HepG2 (cell line): Measurements from ENCODE around the gene SLC17A9. TPM values are rescaled to one million over a fixed set of nuclear protein-coding genes. Genes with fewer than 3 reads are reported as not detected.

Source experiments
- ATAC-seq: fragments of 200-7000 bp; cut with Tn5 transposase; 3 replicates; pipeline ENCODE4 v1.9.1; 2020; ENCODE audit warnings: mild to moderate bottlenecking, moderate library complexity
- BruUV-seq: library from RNA; stranded (reverse); fragments of 400-500 nt; replicated peaks from 2 replicates; lab custom pipeline; 2021; lab: Mats Ljungman, UMichigan
- CTCF ChIA-PET: fragments of 300-600 bp; formaldehyde crosslinking; extraction: SDS; loops from one replicate; lab custom pipeline; 2021; ENCODE audit warnings: low total read pairs, inconsistent platforms, low intra/inter-chr PET ratio; lab: Yijun Ruan, JAX
- POLR2A ChIA-PET: fragments of 350-600 bp; sonication (Branson Sonifier 250); formaldehyde crosslinking; loops from one replicate; lab custom pipeline; 2020; ENCODE audit warnings: antibody characterized with exemption, inconsistent platforms; lab: Yijun Ruan, JAX
- DNase-seq: peaks from one replicate; pipeline ENCODE4 v3.0.0-alpha.2; 2015; ENCODE audit warnings: low spot score
- FAIRE-seq: peaks from 3 replicates; lab custom pipeline; 2011; peaks lifted over from hg19 to GRCh38; lab: Jason Lieb, UNC
- H2AFZ ChIP-seq: one replicate; pipeline ENCODE4 v1.6.1; 2011; ENCODE audit warnings: low read length, inconsistent platforms
- H3K27ac ChIP-seq: fragments of 300-600 bp; 3 replicates; pipeline ENCODE4 v1.8.0; 2011; ENCODE audit warnings: mixed run types, mild to moderate bottlenecking, mixed read lengths, low read length, inconsistent platforms; ENCODE audit not compliant: insufficient read depth; ENCODE audit errors: extremely low read length
- H3K27me3 ChIP-seq, 2 experiments: fragments of 200-600 bp in 1 of 2; 2 replicates in 1 of 2; 3 replicates in 1 of 2; pipeline versions ENCODE4 v1.6.0 to v1.8.0; 2011; ENCODE audit warnings: low read length in 2 of 2, mild to moderate bottlenecking in 2 of 2, moderate library complexity in 2 of 2, inconsistent platforms in 1 of 2; ENCODE audit not compliant: insufficient read depth in 2 of 2, control insufficient read depth in 1 of 2
- H3K36me3 ChIP-seq, 2 experiments: fragments of 200-600 bp in 1 of 2; replicated peaks in 1 of 2; 2 replicates in 1 of 2; 3 replicates in 1 of 2; pipeline versions ENCODE4 v1.5.1 to v1.8.0; 2011; ENCODE audit warnings: low read length in 2 of 2, inconsistent platforms in 1 of 2; ENCODE audit not compliant: insufficient read depth in 2 of 2, control insufficient read depth in 1 of 2
- H3K4me1 ChIP-seq: 2 replicates; pipeline ENCODE4 v1.5.1; 2012; ENCODE audit warnings: low read length, inconsistent platforms; ENCODE audit not compliant: insufficient read depth
- H3K4me2 ChIP-seq: 2 replicates; pipeline ENCODE4 v1.6.0; 2011; ENCODE audit warnings: low read depth, low read length, inconsistent platforms
- H3K4me3 ChIP-seq, 3 experiments: fragments of 200-600 bp in 1 of 3; sonication (generic), shearing (Covaris generic) in 1 of 3; replicated peaks in 1 of 3; 2 replicates each; pipeline ENCODE4 v1.5.1; 2011 to 2016; ENCODE audit warnings: low read length in 3 of 3, inconsistent platforms in 2 of 3, low read depth in 2 of 3, mild to moderate bottlenecking in 2 of 3, control low read depth in 1 of 3, mixed read lengths in 1 of 3; ENCODE audit not compliant: insufficient read depth in 1 of 3
- H3K79me2 ChIP-seq: one replicate; pipeline ENCODE4 v1.6.1; 2011; ENCODE audit warnings: low read length, inconsistent platforms; ENCODE audit not compliant: insufficient read depth
- H3K9ac ChIP-seq: 2 replicates; pipeline ENCODE4 v1.6.0; 2011; ENCODE audit warnings: mild to moderate bottlenecking, low read depth, low read length, inconsistent platforms; ENCODE audit not compliant: insufficient read depth
- H3K9me3 ChIP-seq: 2 replicates; pipeline ENCODE4 v1.5.1; 2012; ENCODE audit warnings: mild to moderate bottlenecking, low read length
- H4K20me1 ChIP-seq: 2 replicates; pipeline ENCODE4 v1.6.0; 2011; ENCODE audit warnings: inconsistent platforms, mild to moderate bottlenecking, low read length, moderate library complexity; ENCODE audit not compliant: insufficient read depth
- CEBPB ChIP-seq: IDR thresholded peaks from 2 replicates; pipeline ENCODE4 v1.6.1; 2011; ENCODE audit warnings: low read depth, low read length, improper control_type of control experiment, borderline replicate concordance
- FOXJ3 ChIP-seq: sonication (generic); formaldehyde crosslinking; IDR thresholded peaks from 2 replicates; pipeline ENCODE4 v1.4.0; 2020; ENCODE audit warnings: missing genetic modification reagents, mild to moderate bottlenecking, borderline replicate concordance
- HNRNPLL ChIP-seq: fragments of 200-400 bp; formaldehyde crosslinking; IDR thresholded peaks from 2 replicates; pipeline ENCODE4 v1.6.1; 2017; ENCODE audit warnings: mild to moderate bottlenecking, low read depth, low read length; ENCODE audit not compliant: poor library complexity, severe bottlenecking
- JUNB ChIP-seq: sonication (generic); formaldehyde crosslinking; IDR thresholded peaks from 2 replicates; pipeline ENCODE4 v1.8.0; 2022; ENCODE audit warnings: missing genetic modification reagents, mild to moderate bottlenecking, borderline replicate concordance
- PHF20 ChIP-seq: sonication (generic); formaldehyde crosslinking; IDR thresholded peaks from 2 replicates; pipeline ENCODE4 v1.5.0; 2020; ENCODE audit warnings: mild to moderate bottlenecking, missing genetic modification reagents
- RBM22 ChIP-seq: fragments of 200-400 bp; formaldehyde crosslinking; optimal IDR thresholded peaks from 2 replicates; pipeline ENCODE3; 2017; ENCODE audit warnings: mild to moderate bottlenecking, low read length, moderate library complexity
- RELA ChIP-seq: sonication (generic); formaldehyde crosslinking; IDR thresholded peaks from 2 replicates; pipeline ENCODE4 v1.4.0; 2020; ENCODE audit warnings: missing genetic modification reagents
- TRIM24 ChIP-seq: sonication (generic); formaldehyde crosslinking; IDR thresholded peaks from 2 replicates; pipeline ENCODE4 v1.8.0; 2022; ENCODE audit warnings: mild to moderate bottlenecking, missing genetic modification reagents
- ZNF274 ChIP-seq: sonication (generic); formaldehyde crosslinking; IDR thresholded peaks from 2 replicates; pipeline ENCODE4 v1.5.1; 2020; ENCODE audit warnings: mild to moderate bottlenecking, missing genetic modification reagents
- WGBS: methylation state at CpG from one replicate; pipeline ENCODE4 v1.1.6; 2017; ENCODE audit warnings: low lambda C conversion rate; 5-methylcytosine and 5-hydroxymethylcytosine counted together
- in situ Hi-C: cut with HindIII; loops from 2 replicates; pipeline ENCODE4 v1.10.0; 2017; ENCODE audit warnings: low pct_unique_long_range_greater_than_20kb; ENCODE audit not compliant: extremely low pct_ligation_motif_present
- intact Hi-C: fragments of 100-400 bp; cut with micrococcal nuclease; formaldehyde crosslinking; loops from one replicate; pipeline ENCODE4 v1.10.0; 2022; ENCODE audit not compliant: unreplicated experiment
- polyA plus RNA-seq, 8 experiments: library from polyadenylated mRNA; depleted of rRNA in 3 of 8; stranded (reverse) in 7 of 8; unstranded in 1 of 8; fragments of >200 nt; fragmentation: Illumina TruSeq in 4 of 8; extraction: Trizol in 4 of 8; gene quantifications; 2 replicates each; pipeline versions ENCODE4 v1.2.1 to v1.2.3, GENCODE V29; 2011 to 2016; ENCODE audit warnings: low read depth in 4 of 8, missing spikeins in 1 of 8, mixed read lengths in 1 of 8; ENCODE audit not compliant: insufficient read depth in 1 of 8
- total RNA-seq, 5 experiments: library from RNA; depleted of rRNA; stranded (reverse); fragments of >200 nt; fragmentation: Illumina TruSeq; extraction: Trizol; gene quantifications; 2 replicates each; pipeline ENCODE4 v1.2.3, GENCODE V29; 2016; ENCODE audit warnings: low read depth in 1 of 5
- TF ChIP-seq, protein P1 (sequence below): sonication (generic); formaldehyde crosslinking; IDR thresholded peaks from 2 replicates; pipeline ENCODE4 v1.4.0; 2020; ENCODE audit warnings: missing genetic modification reagents, borderline replicate concordance
- TF ChIP-seq, protein P2 (sequence below): sonication (generic); formaldehyde crosslinking; IDR thresholded peaks from 2 replicates; pipeline ENCODE4 v1.8.1; 2023; ENCODE audit warnings: mild to moderate bottlenecking, moderate library complexity, missing genetic modification reagents
- TF ChIP-seq, protein P3 (sequence below): sonication (generic); formaldehyde crosslinking; conservative IDR thresholded peaks from 2 replicates; pipeline ENCODE4 v1.8.0; 2022; ENCODE audit warnings: missing genetic modification reagents
- TF ChIP-seq, protein P4 (sequence below): sonication (generic); formaldehyde crosslinking; IDR thresholded peaks from 2 replicates; pipeline ENCODE4 v1.5.1; 2020; ENCODE audit warnings: mild to moderate bottlenecking, missing genetic modification reagents, moderate library complexity

The SLC17A9 gene
- total and polyA plus RNA-seq, 2 of the 13 experiments (the other 11 are each of a cell fraction or from before 2014, with no cell fraction given): 110 to 191 TPM

DNA sequence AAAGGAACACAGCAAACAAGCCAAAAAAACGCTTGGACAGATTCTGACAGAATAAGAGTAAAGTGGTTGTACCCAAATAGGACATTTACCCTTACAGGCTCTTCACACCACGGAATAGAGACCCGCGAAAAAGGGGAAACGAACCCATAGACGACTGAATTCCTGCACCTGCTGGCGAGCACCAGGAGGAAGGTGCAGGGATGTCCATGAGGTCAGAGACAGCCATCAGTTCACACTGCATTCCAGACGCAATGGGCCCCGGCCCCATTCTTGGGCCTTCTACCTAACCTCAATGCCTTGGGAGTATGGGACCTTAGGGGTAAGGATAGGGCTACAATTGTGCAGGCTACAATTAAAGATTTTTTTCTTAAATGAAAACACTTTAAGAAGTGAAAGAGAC lies 21.0 kb upstream of the SLC17A9 start (continued):
- TF ChIP-seq, protein P1, sequence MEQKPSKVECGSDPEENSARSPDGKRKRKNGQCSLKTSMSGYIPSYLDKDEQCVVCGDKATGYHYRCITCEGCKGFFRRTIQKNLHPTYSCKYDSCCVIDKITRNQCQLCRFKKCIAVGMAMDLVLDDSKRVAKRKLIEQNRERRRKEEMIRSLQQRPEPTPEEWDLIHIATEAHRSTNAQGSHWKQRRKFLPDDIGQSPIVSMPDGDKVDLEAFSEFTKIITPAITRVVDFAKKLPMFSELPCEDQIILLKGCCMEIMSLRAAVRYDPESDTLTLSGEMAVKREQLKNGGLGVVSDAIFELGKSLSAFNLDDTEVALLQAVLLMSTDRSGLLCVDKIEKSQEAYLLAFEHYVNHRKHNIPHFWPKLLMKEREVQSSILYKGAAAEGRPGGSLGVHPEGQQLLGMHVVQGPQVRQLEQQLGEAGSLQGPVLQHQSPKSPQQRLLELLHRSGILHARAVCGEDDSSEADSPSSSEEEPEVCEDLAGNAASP (CRISPR knock-in tag): peak; percentile 29; the same call in 1 of the 2 replicates
- no peak for TF ChIP-seq FOXJ3 (CRISPR knock-in tag)
- no peak for TF ChIP-seq TRIM24
- no peak for TF ChIP-seq RELA (CRISPR knock-in tag)
- TF ChIP-seq, protein P2, sequence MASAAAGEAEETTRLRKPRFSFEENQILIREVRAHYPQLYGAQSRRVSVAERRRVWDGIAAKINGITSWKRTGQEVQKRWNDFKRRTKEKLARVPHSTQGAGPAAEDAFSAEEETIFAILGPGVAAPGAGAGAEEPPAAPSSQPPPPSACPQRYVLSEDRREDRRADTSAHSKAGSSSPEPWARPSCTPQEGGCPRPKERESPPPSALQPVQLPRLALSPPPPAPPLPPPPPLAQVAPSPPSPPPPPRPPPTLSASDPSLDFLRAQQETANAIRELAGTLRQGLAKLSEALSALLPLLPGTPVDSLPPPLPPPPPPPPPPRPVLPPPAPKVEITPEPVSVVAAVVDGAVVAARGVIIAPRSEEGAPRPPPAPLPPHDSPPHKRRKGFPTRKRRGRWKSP: no peak
- peak; percentile 48 for TF ChIP-seq RBM22
- TF ChIP-seq HNRNPLL: no peak
- TF ChIP-seq CEBPB: no peak
- TF ChIP-seq ZNF274: no peak

DNA sequence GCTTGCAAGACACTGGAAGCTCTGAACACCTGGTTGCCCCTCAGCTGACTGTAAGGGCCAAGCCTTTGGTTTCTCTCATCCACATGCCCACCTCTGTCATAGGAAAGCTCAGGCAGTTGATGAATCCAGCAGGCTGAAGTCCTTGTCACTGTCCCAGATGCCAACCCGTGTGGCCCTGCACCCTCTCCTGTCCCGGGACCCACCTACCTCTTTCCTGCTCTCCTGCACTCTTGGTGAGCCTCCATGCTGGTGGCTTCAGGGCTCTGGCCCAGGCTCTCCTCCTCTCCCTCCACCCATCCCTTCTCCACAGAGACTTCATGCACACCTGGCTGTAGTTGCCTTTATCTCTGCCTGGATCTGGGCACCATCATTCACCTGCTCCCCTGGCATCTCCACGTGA lies 18.5 kb upstream of the SLC17A9 start:
- ChIA-PET POLR2A (interaction anchor here (0.8 to 7.5 kb wide), 4 partner anchors 18 to 62 kb away, joined by 3 to 205 read pairs (median 6); partner anchors contain the start of gene SLC17A9), CTCF (no interaction called here)
- Histone ChIP-seq H3K4me3 (no peak overlapping the region), H2AFZ (no peak overlapping the region), H3K9me3 (no peaks in the 10 kb centered on the region), H3K79me2 (peaks cover 95% of the 10 kb centered on the region), H3K27ac (no peak overlapping the region), H3K27me3 (no peaks in the 10 kb centered on the region; a peak in 1 of 5 replicates), H3K4me2 (peak overlapping the region; percentile 19; the same call in 1 of the 2 replicates), H4K20me1 (peaks cover 65% of the 10 kb centered on the region), H3K36me3 (peaks cover 16 to 28% of the 10 kb centered on the region in 2 experiments), H3K9ac (peak overlapping the region; percentile 18; the same call in 1 of the 2 replicates), H3K4me1 (peaks cover 73% of the 10 kb centered on the region)
- WGBS: 84% methylated on average over 3 of the region's 3 CpGs
- intact Hi-C loops: no loop called here
- no TSS peak for BruUV-seq
- FAIRE-seq: no peak
- no peak for ATAC-seq
- no peak for DNase-seq
- no peak for TF ChIP-seq PHF20 (CRISPR knock-in tag)
- TF ChIP-seq JUNB (CRISPR knock-in tag): 0 out of 2 replicates have a peak, but pooled peaks have one; percentile 7
- TF ChIP-seq, protein P3, sequence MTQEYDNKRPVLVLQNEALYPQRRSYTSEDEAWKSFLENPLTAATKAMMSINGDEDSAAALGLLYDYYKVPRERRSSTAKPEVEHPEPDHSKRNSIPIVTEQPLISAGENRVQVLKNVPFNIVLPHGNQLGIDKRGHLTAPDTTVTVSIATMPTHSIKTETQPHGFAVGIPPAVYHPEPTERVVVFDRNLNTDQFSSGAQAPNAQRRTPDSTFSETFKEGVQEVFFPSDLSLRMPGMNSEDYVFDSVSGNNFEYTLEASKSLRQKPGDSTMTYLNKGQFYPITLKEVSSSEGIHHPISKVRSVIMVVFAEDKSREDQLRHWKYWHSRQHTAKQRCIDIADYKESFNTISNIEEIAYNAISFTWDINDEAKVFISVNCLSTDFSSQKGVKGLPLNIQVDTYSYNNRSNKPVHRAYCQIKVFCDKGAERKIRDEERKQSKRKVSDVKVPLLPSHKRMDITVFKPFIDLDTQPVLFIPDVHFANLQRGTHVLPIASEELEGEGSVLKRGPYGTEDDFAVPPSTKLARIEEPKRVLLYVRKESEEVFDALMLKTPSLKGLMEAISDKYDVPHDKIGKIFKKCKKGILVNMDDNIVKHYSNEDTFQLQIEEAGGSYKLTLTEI: no peak
- TF ChIP-seq, protein P4, sequence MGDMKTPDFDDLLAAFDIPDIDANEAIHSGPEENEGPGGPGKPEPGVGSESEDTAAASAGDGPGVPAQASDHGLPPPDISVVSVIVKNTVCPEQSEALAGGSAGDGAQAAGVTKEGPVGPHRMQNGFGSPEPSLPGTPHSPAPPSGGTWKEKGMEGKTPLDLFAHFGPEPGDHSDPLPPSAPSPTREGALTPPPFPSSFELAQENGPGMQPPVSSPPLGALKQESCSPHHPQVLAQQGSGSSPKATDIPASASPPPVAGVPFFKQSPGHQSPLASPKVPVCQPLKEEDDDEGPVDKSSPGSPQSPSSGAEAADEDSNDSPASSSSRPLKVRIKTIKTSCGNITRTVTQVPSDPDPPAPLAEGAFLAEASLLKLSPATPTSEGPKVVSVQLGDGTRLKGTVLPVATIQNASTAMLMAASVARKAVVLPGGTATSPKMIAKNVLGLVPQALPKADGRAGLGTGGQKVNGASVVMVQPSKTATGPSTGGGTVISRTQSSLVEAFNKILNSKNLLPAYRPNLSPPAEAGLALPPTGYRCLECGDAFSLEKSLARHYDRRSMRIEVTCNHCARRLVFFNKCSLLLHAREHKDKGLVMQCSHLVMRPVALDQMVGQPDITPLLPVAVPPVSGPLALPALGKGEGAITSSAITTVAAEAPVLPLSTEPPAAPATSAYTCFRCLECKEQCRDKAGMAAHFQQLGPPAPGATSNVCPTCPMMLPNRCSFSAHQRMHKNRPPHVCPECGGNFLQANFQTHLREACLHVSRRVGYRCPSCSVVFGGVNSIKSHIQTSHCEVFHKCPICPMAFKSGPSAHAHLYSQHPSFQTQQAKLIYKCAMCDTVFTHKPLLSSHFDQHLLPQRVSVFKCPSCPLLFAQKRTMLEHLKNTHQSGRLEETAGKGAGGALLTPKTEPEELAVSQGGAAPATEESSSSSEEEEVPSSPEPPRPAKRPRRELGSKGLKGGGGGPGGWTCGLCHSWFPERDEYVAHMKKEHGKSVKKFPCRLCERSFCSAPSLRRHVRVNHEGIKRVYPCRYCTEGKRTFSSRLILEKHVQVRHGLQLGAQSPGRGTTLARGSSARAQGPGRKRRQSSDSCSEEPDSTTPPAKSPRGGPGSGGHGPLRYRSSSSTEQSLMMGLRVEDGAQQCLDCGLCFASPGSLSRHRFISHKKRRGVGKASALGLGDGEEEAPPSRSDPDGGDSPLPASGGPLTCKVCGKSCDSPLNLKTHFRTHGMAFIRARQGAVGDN (CRISPR knock-in tag): 0 out of 2 replicates have a peak, but pooled peaks have one; percentile 14
- in situ Hi-C loops: no loop called here
